NCI-H1436 treated with DMSO at 0.1 percent for 48 hours (cell line): ENCODE data around the gene THAP11.
"Not testable (repeated sequence)": the region's sequence is repeated elsewhere in the genome, so short reads cannot be mapped to it uniquely, and the experiment has no call there.

ENCODE experiments used
- DNase-seq: peaks from one replicate; lab custom pipeline; 2025; lab: John Stamatoyannopoulos, UW

The THAP11 gene

DNA sequence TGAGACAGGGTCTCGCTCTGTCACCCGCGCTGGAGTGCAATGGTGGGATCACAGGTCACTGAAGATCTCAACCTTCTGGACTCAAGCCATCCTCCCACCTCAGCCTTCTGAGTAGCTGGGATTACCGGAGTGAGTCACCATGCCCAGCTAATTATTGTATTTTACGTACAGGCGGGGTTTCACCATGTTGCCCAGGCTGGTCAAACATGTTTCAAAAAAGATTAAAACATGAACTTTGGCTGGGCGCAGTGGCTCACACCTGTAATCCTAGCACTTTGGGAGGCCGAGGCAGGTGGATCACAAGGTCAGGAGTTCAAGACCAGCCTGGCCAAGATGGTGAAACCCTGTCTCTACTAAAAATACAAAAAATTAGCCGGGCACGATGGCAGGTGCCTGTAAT lies 4.9 kb upstream of the THAP11 start:
- not testable (repeated sequence) for DNase-seq

DNA sequence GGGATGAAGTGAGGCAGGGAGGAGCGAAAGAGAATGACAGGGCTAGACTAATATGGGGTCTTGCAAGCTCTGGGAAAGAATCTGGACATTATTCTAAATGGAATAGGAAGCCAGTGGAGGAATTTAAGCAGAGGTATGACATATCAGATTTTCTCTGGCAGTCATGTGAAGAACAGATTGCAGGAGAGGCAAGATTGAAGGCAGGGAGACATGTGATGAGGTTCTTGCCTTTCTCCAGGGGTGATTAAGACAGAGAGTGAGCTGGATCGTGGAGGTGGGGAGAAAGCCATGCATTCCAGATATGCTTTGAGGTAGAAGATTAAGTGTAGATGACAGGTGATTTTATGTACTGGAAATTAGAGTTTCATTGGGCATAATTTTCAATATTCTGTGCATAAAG lies 4.3 kb upstream of the THAP11 start:
- no peak for DNase-seq

DNA sequence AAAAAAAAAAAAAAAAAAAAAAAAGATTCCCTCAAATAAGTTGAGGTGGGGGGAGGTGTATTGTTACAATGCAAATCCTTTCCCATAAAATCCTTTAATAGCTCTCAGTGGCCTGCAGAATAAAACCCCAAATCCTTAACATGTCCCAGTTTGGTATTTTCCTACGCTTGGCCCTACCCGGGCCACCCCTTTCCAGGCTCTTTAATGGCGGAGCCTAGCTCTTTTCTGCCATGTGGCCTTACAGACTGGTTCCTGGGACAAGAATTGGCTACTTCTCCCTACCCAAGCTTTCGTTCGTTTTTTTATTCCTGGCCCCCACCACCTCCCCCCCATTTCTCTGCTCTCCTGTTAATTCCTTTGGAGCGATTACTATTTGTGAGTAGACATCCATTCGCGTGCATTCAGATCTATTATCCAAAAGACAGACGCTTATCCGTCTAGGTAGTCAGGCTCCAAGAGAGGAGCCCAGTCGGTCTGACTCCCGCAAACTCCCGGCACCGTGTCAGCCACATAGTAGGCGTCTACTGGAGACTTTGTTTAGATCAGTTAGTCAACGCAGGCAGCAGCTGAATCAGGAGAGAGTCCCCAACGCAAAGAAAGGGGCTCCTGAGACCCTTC lies 813 bp upstream of the THAP11 start:
- no peak for DNase-seq

DNA sequence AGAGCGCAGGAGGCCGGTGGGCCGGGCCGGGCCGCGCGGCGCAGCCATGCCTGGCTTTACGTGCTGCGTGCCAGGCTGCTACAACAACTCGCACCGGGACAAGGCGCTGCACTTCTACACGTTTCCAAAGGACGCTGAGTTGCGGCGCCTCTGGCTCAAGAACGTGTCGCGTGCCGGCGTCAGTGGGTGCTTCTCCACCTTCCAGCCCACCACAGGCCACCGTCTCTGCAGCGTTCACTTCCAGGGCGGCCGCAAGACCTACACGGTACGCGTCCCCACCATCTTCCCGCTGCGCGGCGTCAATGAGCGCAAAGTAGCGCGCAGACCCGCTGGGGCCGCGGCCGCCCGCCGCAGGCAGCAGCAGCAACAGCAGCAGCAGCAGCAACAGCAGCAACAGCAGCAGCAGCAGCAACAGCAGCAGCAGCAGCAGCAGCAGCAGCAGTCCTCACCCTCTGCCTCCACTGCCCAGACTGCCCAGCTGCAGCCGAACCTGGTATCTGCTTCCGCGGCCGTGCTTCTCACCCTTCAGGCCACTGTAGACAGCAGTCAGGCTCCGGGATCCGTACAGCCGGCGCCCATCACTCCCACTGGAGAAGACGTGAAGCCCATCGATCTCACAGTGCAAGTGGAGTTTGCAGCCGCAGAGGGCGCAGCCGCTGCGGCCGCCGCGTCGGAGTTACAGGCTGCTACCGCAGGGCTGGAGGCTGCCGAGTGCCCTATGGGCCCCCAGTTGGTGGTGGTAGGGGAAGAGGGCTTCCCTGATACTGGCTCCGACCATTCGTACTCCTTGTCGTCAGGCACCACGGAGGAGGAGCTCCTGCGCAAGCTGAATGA lies 606 bp downstream of the THAP11 start:
- DNase-seq = no peak

DNA sequence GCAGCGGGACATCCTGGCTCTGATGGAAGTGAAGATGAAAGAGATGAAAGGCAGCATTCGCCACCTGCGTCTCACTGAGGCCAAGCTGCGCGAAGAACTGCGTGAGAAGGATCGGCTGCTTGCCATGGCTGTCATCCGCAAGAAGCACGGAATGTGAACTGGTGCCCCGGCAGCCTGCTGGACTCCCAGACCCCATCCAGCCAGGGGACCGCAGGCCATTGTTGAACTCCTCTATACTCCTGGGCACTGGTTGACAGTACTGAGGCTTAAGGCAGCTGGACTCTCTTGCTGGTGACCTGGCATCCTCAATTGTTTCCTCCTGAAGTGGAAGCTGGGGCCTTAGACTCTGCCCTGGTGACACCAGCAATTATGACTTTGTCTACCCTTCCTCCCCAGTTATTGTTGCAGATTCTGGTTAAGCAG lies 1.2 kb downstream of the THAP11 start:
- no peak for DNase-seq

DNA sequence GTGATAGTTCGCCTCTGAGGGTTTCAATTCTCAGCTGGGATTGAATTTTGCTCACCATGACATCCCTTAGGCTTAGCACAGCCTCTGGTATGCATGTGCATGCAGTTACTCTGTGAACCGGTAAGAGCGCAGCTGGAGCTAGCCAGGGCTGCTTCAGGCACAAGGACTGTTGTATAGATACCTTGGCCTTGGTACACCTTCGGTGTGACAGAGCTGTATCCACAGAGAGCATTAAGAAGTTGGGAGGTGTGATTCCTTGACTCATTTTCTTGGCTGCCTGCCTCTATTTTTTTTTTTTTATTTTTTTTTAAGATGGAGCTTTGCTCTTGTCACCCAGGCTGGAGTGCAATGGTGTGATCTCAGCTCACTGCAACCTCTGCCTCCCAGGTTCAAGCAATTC lies 2.4 kb downstream of the THAP11 start:
- DNase-seq = no peak

DNA sequence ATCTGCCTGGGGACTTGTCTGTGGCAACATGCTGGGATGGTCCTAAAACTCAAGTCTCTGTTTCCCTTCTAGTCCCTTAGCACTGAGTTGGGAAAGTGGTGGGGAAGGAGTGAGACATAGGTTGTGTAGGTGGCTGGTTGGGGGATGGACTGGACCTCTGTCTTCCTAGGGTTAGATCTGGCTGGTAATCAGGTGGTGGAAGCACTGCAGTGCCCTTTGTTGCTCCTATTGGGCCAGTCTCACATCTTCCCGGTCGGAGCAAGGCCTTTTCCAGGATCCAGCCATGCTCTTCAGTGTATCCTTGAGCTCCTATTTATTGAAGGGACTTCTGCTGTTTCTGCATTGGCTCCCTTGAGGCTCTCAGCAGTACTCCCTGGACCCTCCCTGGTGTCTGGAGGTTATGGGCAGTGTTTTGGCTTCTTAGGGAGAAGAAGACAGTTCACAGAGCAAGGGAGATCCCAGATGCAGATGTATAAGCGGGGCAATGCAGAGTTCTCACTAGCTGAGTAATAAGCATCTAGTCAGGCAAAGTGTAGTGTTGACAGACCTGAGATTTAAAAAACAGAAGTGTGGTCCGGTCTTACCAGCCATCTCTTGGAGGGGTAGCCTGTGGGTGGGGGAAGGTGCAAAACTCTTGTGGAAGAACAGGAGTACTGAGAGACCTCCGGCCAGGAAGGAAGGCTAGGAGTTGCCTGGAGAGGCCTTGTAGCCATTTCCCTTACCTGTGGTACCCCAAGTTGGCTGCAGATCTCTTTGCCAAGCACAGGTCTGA lies 3.4 kb downstream of the THAP11 start:
- DNase-seq = no peak

DNA sequence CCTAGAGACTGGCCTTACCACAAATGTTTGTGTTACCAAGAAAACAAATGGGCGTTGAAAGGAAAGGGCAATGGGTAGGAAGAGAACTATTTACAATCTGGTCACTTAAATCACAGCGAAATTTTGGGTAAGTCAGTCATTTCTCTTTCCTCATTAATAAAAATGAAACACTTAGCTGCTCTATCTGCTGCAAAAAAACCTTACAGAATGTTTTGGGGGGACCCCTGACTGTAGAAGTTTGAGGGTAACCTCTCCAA lies 3.9 kb downstream of the THAP11 start:
- no peak for DNase-seq

DNA sequence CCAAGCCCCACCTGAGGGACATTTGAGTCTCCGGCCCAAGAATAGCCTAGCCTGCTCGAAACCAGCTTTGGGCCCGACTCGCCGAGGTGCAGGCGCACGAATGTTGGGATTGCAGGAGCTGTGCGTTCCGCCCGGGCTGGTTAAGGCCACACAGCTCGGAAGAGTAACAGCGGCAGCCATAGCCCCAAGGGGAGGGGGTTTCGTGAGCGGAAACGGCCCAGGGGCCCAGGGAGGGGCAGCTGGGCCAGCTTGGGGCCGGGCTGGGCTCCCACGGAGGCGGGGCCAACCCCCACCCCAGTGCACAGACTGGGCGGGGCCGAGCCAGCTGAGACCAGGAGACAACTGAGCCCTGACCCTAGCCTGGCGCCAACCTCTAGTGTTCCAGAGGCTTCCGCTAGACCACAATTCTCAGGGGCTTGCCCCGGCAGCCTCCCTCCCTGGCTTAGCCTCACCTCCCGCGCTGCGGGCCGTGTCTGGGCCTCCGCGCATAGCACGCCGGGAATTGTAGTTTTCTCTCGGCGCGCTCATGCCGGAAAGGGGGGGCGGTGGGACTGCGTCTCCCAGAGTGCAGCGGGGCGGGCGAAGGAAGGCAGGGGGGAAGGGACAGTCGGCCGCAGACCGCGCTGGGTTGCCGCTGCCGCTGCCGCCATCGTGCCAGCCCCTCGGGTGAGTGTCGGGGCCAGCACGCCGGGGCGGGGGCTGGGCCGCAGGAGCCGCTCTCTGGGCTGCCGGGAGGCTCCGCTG lies 4.4 kb downstream of the THAP11 start, which contains the start of gene NUTF2:
Gene NUTF2, plus strand, starts transcription at position 614 of the 744 bp plus-strand sequence. CDS start 18,198 bp downstream, outside the sequence.
- DNase-seq = peak; percentile 56

DNA sequence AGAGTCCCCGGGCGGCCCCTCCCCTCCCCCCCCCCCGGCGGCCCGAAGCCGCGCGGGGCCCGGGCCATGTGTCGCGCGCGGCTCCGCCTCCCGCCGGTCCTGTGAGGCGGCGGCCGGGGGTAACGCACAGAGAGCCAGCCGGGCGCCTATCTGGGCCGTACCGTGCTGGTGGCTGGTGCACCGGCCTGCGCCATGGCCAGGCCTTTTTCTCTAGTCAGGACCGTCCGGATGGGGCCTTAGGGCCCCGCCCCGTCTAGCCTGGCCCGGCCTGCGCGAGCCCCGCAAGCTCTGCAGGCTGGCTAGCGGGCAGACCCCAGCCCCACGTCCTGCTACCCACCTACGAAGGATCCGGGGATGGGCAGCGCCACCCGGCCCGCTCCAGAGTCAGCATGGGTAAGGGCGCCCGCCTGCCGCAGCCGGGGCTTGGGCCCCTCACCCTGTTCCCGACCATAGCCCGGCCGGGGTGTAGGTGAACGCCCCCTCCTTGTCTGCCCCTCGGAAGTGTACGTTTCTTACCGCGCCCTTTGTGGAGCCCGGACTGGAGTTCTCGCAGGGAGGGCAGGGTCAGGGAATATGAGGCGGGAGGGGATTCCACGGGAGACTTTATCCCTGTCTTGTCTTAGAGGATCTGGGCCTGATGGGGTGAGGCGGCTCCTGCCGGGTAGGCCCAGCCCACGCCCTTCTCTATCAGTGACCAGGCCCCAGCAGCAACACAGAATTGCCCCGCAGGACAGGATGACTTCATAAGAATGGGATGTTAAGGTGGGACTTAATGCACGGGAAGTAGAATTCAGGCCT lies 5.1 kb downstream of the THAP11 start, which contains the start of gene CENPT:
Gene CENPT, minus strand, starts transcription at position 630 of the 798 bp plus-strand sequence. CDS start 13,834 bp downstream, outside the sequence.
- no peak for DNase-seq

DNA sequence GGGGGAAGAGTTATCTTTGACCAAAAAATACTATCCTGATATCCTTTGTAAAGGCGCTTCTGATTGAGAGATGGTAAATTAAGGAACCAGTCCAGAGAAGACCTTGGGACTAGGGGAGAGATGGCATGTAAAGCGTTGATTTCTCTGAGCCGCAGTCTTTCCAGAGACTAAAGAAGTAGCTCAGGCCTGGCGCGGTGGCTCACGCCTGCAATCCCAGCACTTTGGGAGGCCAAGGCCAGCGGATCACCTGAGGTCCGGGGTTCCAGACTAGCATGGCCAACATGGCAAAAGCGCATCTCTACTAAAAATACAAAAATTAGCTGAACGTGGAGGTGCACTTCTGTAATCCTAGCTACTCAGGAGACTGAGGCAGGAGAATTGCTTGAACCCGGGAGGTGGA lies 6.0 kb downstream of the THAP11 start:
- DNase-seq = no peak

DNA sequence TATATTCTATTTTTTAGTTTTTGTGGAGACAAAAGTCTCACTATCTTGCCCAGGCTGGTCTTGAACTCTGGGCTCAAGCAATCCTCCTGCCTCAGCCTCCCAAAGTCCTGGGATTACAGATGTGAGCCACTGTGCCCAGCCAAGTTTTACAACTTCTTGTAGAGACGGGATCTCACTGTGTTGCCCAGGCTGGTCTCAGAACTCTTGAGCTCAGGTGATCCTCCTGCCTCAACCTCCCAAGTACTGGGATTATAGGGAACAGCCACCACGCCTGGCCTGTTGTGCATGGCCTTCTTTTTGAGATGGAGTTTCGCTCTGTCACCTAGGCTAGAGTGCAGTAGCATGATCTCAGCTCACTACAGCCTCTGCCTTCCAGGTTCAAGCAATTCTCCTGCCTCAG lies 11.6 kb downstream of the THAP11 start:
- no peak for DNase-seq

DNA sequence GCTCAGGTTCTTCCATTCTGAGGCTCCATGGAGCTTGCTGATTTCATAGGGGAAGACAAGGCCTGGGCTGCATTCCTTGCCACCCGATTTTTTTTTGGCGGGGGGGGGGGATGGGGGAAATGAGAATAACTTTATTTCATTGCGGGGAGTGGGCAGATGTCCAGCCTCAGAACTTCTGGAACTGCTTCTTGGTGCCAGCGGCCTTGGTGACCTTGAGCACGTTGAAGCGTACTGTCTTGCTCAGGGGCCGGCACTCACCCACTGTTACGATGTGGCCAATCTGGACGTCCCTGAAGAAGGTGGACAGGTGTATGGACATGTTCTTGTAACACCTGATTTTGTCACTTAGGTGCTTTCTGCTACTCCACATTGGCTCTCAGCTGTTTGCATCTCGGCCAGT lies 13.7 kb downstream of the THAP11 start:
- DNase-seq = no peak

DNA sequence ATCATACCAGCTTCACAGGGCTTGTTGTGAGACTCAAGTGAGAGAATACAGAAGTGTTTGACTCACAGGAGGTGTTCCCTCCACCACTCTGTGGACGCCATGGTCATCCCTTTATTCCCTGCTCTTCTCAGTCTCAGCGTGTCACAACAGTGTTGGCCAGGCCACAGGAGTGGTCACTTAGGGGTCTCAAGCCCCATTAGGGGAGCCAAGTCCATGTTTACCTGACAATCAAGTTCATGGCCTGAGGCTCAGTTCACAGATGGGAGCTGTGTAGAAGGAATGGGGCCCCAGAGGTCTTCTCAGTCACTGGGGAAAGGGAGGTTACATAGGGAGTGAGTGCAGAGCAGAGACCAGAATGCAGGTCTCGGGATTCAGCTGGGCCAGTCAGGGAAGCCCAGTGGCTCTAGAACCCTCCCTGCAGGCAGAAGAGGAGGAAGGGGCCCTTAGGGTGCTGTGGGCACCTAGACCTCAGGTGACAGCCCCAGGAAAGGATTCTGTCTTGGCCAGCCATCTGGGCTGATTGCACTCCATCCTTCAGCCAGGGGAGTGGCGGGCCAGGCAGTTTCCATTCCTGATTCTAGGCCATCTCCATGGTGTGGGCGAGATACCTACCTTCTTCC lies 14.9 kb downstream of the THAP11 start:
- DNase-seq = no peak

DNA sequence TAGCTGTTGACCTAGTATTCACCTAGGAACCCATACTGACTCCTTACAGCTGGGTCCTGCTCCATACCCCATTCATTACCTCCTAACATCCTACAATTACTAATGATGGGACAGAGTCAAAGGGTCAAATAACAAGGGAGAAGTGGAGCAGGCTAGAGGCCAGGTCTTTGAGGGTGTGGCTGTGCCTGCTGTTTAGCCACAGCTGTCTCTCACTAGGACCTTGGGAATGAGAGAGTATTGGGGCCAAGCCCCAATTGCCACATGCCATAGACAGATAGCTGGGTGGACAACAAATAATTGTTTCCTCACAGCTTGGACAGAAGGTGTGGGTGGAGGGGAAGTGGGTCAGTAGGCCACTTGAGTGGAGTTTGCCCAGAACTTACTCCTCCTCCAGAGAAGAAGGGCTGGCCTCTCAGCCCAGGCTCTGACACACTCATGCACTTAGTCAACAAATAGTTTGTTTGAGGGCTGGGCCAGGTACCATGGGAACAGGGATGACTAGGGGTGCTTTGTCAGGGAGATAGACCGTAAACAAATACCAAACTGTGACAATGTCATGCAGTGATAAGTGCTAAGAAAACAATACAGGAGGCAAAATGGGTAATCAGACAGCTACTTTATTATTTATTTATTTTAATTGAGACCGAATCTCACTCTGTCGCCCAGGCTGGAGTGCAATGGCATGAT lies 15.6 kb downstream of the THAP11 start:
- DNase-seq = no peak

DNA sequence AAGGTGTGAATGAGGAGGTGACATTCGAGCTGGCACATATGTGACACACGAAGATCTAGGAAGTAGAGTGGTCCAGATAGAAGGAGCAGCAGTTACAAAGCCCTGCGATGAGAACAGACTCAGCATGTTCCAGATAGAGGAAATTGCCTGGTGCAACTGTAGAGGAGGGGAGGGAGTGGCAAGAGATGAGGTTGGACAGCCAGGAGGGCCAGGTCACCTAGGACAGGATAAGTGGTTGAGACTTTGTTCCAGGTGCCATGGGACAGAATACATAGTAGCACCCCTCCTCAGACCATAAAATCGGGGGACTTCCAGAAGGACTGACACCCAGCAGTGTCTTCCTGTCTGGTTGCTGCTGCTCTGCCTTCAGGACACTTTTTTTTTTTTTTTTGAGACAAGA lies 16.4 kb downstream of the THAP11 start:
- no peak for DNase-seq

DNA sequence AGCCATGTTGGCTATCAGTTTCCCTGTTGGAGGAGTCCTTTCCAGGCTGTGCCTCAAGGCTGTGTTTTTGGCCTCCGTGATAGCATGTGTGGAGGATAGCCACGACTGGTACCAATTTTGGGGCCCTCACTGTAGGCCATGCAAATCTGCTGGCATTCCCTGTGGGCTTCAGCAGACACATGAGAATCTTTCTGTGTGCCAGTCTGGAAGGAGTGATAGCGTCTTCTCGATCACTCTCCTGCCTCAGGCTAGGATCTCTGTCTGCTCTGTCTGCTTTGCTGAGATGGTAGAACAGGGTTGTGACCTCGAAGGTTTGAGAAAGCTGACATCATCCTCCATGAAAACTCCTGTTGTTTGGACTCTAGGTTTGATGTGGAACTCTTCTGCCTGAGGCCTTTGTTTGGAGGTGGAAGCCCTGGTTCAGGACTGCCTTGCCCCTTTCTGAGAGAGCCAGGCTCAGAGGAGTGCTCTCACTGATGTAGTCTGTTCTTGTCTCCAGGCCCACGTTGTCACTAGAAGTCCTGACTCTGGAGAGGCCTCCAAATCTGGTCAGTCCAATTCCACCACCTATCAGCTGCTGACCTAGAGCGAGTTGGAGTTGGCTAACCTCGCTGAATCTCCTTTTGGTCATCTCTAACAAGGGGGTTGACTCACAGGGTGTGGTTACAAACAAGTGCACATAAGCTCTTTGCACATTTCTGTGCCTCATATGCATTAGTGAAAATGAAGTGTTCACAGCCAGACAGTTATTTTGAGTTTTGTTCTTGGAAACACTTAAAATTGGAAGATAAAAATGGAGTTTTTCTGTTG lies 18.7 kb downstream of the THAP11 start:
- DNase-seq = no peak

DNA sequence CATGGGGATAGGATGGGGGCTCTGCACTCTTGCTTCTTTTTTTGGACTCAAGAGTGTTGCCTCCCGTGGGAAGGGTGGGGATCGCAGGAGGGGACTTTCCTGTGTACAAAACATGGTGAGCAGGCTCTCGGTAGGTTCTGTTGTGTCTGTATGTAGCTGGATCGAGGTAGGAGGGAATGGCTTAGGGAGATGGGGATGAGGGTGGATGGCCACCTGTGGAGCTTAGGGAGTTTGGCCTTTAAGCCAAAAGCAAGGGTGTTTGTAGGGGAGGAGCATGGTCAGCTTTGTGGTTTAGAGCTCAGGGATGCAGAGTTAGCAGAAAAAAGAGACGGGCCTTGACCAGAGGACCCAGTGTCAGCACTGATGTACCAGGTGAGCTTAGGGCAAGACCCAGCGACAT lies 19.8 kb downstream of the THAP11 start:
- DNase-seq = no peak
